ENCODE measurements around the gene ITLN1.

Gene ITLN1

DNA sequence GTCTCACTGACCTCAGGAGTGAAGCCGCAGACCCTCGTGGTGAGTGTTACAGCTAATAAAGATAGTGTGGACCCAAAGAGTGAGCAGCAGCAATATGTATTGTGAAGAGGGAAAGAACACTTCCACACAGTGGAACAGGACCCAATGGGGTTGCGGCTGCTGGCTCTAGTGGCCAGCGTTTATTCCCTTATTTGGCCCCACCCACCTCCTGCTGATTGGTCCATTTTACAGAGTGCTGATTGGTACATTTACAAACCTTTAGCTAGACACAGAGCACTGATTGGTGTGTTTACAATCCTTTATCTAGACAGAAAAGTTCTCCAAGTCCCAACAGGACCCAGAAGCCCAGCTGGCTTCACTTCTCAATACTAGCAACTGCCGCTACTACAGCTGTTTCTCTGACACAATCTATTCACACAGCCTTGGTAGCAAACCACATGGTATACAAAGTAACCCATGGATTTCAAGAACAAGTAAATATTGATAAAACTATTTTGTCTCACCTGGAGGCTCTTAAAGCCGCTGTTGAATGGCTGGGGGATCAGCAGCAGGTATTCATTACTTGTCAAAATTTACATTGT is 25.3 kb upstream of the ITLN1 start:
- Histone ChIP-seq H3K4me1 (ENCODE audit: control insufficient read depth, insufficient read depth, low read length) (peaks cover 4% of the 10 kb centered on the region), H3K27ac (ENCODE audit: extremely low read depth, low read depth, low read length) (no peak overlapping the region), H3K4me3 (ENCODE audit: low read depth, low read length) (no peak overlapping the region), H3K36me3 (ENCODE audit: control insufficient read depth in 2 of 2, insufficient read depth in 1 of 2, low read length in 2 of 2) (no peaks in the 10 kb centered on the region), H3K9me3 (ENCODE audit: control insufficient read depth, insufficient read depth, low read depth, low read length) (no peaks in the 10 kb centered on the region)
- ChIA-PET POLR2A (interaction anchor here (0.7 kb wide), 2 partner anchors 75 to 230 kb away, joined by 5 to 6 read pairs; no protein-coding TSS in a partner anchor), CTCF (no interaction called here)
- no peak for TF ChIP-seq ZNF169 (tag by site-specific recombination; IDR thresholded peaks at IDR 0.05)
- TF ChIP-seq ZNF223 (tag by site-specific recombination; IDR thresholded peaks at IDR 0.05), result no peak
- no peak for TF ChIP-seq ZNF776 (tag by site-specific recombination; IDR thresholded peaks at IDR 0.05; ENCODE audit: borderline replicate concordance)
- no peak for TF ChIP-seq ZBTB7A (tag by site-specific recombination; IDR thresholded peaks at IDR 0.05; ENCODE audit: low read depth)
- no peak for TF ChIP-seq ZNF777 (tag by site-specific recombination; IDR thresholded peaks at IDR 0.05; ENCODE audit: borderline replicate concordance)
- TF ChIP-seq ZNF621 (tag by site-specific recombination; IDR thresholded peaks at IDR 0.05), result no peak
- TF ChIP-seq, protein P1, sequence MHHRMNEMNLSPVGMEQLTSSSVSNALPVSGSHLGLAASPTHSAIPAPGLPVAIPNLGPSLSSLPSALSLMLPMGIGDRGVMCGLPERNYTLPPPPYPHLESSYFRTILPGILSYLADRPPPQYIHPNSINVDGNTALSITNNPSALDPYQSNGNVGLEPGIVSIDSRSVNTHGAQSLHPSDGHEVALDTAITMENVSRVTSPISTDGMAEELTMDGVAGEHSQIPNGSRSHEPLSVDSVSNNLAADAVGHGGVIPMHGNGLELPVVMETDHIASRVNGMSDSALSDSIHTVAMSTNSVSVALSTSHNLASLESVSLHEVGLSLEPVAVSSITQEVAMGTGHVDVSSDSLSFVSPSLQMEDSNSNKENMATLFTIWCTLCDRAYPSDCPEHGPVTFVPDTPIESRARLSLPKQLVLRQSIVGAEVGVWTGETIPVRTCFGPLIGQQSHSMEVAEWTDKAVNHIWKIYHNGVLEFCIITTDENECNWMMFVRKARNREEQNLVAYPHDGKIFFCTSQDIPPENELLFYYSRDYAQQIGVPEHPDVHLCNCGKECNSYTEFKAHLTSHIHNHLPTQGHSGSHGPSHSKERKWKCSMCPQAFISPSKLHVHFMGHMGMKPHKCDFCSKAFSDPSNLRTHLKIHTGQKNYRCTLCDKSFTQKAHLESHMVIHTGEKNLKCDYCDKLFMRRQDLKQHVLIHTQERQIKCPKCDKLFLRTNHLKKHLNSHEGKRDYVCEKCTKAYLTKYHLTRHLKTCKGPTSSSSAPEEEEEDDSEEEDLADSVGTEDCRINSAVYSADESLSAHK (tag by site-specific recombination; IDR thresholded peaks at IDR 0.05), result no peak
- TF ChIP-seq, protein P2, sequence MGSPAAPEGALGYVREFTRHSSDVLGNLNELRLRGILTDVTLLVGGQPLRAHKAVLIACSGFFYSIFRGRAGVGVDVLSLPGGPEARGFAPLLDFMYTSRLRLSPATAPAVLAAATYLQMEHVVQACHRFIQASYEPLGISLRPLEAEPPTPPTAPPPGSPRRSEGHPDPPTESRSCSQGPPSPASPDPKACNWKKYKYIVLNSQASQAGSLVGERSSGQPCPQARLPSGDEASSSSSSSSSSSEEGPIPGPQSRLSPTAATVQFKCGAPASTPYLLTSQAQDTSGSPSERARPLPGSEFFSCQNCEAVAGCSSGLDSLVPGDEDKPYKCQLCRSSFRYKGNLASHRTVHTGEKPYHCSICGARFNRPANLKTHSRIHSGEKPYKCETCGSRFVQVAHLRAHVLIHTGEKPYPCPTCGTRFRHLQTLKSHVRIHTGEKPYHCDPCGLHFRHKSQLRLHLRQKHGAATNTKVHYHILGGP (tag by site-specific recombination; IDR thresholded peaks at IDR 0.05), result no peak
- no peak for TF ChIP-seq OSR2 (tag by site-specific recombination; IDR thresholded peaks at IDR 0.05)
- TF ChIP-seq, protein P3, sequence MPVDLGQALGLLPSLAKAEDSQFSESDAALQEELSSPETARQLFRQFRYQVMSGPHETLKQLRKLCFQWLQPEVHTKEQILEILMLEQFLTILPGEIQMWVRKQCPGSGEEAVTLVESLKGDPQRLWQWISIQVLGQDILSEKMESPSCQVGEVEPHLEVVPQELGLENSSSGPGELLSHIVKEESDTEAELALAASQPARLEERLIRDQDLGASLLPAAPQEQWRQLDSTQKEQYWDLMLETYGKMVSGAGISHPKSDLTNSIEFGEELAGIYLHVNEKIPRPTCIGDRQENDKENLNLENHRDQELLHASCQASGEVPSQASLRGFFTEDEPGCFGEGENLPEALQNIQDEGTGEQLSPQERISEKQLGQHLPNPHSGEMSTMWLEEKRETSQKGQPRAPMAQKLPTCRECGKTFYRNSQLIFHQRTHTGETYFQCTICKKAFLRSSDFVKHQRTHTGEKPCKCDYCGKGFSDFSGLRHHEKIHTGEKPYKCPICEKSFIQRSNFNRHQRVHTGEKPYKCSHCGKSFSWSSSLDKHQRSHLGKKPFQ (tag by site-specific recombination; IDR thresholded peaks at IDR 0.05), result no peak

DNA sequence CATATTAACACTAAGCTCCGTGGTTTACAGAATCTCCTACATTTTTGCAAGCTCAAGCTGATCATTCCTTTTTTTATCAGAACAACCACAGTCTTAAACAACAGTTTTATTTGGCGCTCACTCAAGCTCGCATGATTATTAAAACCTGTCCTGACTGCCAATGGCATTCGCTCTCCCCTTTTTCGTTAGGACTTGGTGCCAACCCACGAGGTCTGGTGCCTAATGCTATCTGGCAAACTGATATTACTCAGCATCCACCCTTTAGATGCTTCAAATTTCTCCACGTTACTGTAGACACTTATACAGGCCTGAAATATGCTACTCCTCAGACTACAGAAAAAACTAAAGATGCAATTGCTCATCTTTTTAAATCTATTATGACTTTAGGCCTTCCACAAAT is 23.0 kb upstream of the ITLN1 start:
- peaks cover 4% of the 10 kb centered on the region for H3K4me1 ChIP-seq (ENCODE audit: control insufficient read depth, insufficient read depth, low read length)
- CTCF ChIA-PET, result interaction anchor here (1.1 kb wide), 1 partner anchor 73 kb away, joined by 3 read pairs; no protein-coding TSS in a partner anchor
- no peak for TF ChIP-seq ZNF596 (tag by site-specific recombination; IDR thresholded peaks at IDR 0.05)
- no peak for TF ChIP-seq ZSCAN23 (tag by site-specific recombination; IDR thresholded peaks at IDR 0.05)
- TF ChIP-seq ZNF214 (tag by site-specific recombination; IDR thresholded peaks at IDR 0.05; ENCODE audit: borderline replicate concordance), result no peak
- H3K9me3 ChIP-seq (ENCODE audit: control insufficient read depth, insufficient read depth, low read depth, low read length), result no peaks in the 10 kb centered on the region
- no peaks in the 10 kb centered on the region for H3K36me3 ChIP-seq (ENCODE audit: control insufficient read depth in 2 of 2, insufficient read depth in 1 of 2, low read length in 2 of 2)
- POLR2A ChIA-PET, result no interaction called here
- H3K4me3 ChIP-seq (ENCODE audit: low read depth, low read length), result no peak overlapping the region
- no peak overlapping the region for H3K27ac ChIP-seq (ENCODE audit: extremely low read depth, low read depth, low read length)

DNA sequence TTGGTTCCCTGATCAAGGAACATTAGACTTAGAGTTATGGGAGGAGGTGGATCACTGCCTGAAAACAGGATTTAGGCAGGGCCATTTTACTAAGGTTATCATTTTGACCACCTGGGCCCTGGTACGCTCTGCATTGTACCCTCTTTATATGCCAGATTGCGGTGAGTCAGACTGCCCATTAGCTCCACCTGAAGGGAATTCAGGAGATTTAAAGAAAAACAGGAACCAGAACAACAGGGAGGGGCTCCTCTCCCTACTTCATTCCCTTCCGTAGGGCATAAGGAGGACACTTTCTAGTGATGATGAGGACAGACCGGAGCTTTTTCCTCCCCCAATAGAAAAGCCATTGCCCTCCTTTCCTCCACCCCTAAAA is 20.6 kb upstream of the ITLN1 start:
- ChIA-PET CTCF (interaction anchor here (0.9 to 1.9 kb wide), 3 partner anchors 9 to 70 kb away, joined by 3 to 4 read pairs (median 3); partner anchors contain the start of gene ITLN2), POLR2A (no interaction called here)
- TF ChIP-seq, protein P4, sequence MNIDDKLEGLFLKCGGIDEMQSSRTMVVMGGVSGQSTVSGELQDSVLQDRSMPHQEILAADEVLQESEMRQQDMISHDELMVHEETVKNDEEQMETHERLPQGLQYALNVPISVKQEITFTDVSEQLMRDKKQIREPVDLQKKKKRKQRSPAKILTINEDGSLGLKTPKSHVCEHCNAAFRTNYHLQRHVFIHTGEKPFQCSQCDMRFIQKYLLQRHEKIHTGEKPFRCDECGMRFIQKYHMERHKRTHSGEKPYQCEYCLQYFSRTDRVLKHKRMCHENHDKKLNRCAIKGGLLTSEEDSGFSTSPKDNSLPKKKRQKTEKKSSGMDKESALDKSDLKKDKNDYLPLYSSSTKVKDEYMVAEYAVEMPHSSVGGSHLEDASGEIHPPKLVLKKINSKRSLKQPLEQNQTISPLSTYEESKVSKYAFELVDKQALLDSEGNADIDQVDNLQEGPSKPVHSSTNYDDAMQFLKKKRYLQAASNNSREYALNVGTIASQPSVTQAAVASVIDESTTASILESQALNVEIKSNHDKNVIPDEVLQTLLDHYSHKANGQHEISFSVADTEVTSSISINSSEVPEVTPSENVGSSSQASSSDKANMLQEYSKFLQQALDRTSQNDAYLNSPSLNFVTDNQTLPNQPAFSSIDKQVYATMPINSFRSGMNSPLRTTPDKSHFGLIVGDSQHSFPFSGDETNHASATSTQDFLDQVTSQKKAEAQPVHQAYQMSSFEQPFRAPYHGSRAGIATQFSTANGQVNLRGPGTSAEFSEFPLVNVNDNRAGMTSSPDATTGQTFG (tag by site-specific recombination; IDR thresholded peaks at IDR 0.05; ENCODE audit: borderline replicate concordance), result no peak
- Histone ChIP-seq H3K4me1 (ENCODE audit: control insufficient read depth, insufficient read depth, low read length) (no peaks in the 10 kb centered on the region), H3K4me3 (ENCODE audit: low read depth, low read length) (no peak overlapping the region), H3K9me3 (ENCODE audit: control insufficient read depth, insufficient read depth, low read depth, low read length) (no peaks in the 10 kb centered on the region), H3K27ac (ENCODE audit: extremely low read depth, low read depth, low read length) (no peak overlapping the region), H3K36me3 (ENCODE audit: control insufficient read depth in 2 of 2, insufficient read depth in 1 of 2, low read length in 2 of 2) (no peaks in the 10 kb centered on the region)
